GM23338 (cell line): ENCODE data around the gene A3GALT2.

Experiments
- CREB1 ChIP-seq: fragments of 250-450 bp; sonication (Bioruptor Pico); IDR thresholded peaks from 2 replicates; pipeline ENCODE4 v1.5.0; 2020; ENCODE audit warnings: low read depth, mild to moderate bottlenecking, moderate library complexity
- EZH2 ChIP-seq: fragments of 200-600 bp; sonication (generic); IDR thresholded peaks from one replicate; pipeline ENCODE4 v1.8.0; 2017; ENCODE audit warnings: antibody characterized with exemption, mild to moderate bottlenecking, low read depth; ENCODE audit not compliant: unreplicated experiment
- EZH2phosphoT487 ChIP-seq: fragments of 200-600 bp; sonication (generic); IDR thresholded peaks from one replicate; pipeline ENCODE4 v1.8.1; 2018; ENCODE audit warnings: antibody characterized with exemption; ENCODE audit not compliant: unreplicated experiment
- JUNB ChIP-seq: IDR thresholded peaks from one replicate; pipeline ENCODE4 v1.6.1; 2016; ENCODE audit warnings: antibody characterized with exemption; ENCODE audit not compliant: unreplicated experiment
- NANOG ChIP-seq: IDR thresholded peaks from 2 replicates; pipeline ENCODE4 v1.6.1; 2016; ENCODE audit warnings: antibody characterized with exemption, borderline replicate concordance
- POLR2AphosphoS5 ChIP-seq: IDR thresholded peaks from 2 replicates; pipeline ENCODE4 v1.6.1; 2016; ENCODE audit warnings: antibody characterized with exemption, low read depth
- STAT1 ChIP-seq: IDR thresholded peaks from one replicate; pipeline ENCODE4 v1.6.1; 2016; ENCODE audit warnings: antibody characterized with exemption; ENCODE audit not compliant: unreplicated experiment
- ZNF114 ChIP-seq: fragments of 250-450 bp; sonication (Bioruptor Pico); IDR thresholded peaks from 2 replicates; pipeline ENCODE4 v1.5.0; 2020; ENCODE audit warnings: mild to moderate bottlenecking, moderate library complexity
- ZNF331 ChIP-seq: fragments of 250-450 bp; sonication (Bioruptor Pico); IDR thresholded peaks from 2 replicates; pipeline ENCODE4 v1.5.0; 2020; ENCODE audit warnings: low read depth, mild to moderate bottlenecking, moderate library complexity
- TF ChIP-seq, protein P1 (sequence below), 2 experiments: fragments of 200-600 bp in 1 of 2; sonication (generic) in 1 of 2; conservative IDR thresholded peaks; 2 replicates each; pipeline versions ENCODE4 v1.5.1 to v1.6.1; 2016 to 2017; ENCODE audit warnings: antibody characterized with exemption in 2 of 2, low read depth in 2 of 2, mild to moderate bottlenecking in 2 of 2, moderate library complexity in 1 of 2
- TF ChIP-seq, protein P2 (sequence below): IDR thresholded peaks from one replicate; pipeline ENCODE4 v1.6.1; 2018; ENCODE audit warnings: antibody characterized with exemption; ENCODE audit not compliant: unreplicated experiment
- TF ChIP-seq, protein P3 (sequence below): IDR thresholded peaks from 2 replicates; pipeline ENCODE4 v1.6.1; 2016; ENCODE audit warnings: antibody characterized with exemption
- TF ChIP-seq, protein P4 (sequence below): fragments of 250-450 bp; sonication (Bioruptor Pico); IDR thresholded peaks from 2 replicates; pipeline ENCODE4 v1.5.0; 2020; ENCODE audit warnings: mild to moderate bottlenecking, moderate library complexity

DNA sequence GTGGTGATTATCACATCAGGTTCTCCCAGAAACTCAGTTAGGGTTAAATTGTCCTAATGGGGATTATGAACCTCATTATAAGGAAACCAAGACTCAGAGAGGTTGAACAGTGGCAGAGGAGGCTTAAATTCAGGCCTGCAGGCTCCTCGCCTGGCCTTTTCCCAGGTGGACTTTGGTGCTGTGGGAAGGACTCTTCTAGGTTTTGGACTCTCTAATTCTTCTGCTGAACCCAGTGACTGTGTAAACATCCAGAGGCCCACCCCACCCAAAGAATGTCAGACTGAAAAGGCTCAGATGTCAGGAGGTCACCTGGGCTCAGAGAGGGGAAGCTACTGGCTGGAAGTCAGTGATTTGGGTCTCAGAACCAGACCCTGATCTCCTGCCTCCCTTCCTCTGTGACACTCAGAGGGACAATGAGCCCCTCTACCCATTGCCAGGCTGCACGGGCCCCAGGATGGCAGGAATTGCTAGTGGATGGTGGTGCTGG lies 62.1 kb downstream of the A3GALT2 start:
- TF ChIP-seq, protein P1, sequence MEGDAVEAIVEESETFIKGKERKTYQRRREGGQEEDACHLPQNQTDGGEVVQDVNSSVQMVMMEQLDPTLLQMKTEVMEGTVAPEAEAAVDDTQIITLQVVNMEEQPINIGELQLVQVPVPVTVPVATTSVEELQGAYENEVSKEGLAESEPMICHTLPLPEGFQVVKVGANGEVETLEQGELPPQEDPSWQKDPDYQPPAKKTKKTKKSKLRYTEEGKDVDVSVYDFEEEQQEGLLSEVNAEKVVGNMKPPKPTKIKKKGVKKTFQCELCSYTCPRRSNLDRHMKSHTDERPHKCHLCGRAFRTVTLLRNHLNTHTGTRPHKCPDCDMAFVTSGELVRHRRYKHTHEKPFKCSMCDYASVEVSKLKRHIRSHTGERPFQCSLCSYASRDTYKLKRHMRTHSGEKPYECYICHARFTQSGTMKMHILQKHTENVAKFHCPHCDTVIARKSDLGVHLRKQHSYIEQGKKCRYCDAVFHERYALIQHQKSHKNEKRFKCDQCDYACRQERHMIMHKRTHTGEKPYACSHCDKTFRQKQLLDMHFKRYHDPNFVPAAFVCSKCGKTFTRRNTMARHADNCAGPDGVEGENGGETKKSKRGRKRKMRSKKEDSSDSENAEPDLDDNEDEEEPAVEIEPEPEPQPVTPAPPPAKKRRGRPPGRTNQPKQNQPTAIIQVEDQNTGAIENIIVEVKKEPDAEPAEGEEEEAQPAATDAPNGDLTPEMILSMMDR (conservative IDR thresholded peaks at IDR 0.05; ENCODE audit: low read depth in 2 of 2) = no peak
- TF ChIP-seq, protein P2, sequence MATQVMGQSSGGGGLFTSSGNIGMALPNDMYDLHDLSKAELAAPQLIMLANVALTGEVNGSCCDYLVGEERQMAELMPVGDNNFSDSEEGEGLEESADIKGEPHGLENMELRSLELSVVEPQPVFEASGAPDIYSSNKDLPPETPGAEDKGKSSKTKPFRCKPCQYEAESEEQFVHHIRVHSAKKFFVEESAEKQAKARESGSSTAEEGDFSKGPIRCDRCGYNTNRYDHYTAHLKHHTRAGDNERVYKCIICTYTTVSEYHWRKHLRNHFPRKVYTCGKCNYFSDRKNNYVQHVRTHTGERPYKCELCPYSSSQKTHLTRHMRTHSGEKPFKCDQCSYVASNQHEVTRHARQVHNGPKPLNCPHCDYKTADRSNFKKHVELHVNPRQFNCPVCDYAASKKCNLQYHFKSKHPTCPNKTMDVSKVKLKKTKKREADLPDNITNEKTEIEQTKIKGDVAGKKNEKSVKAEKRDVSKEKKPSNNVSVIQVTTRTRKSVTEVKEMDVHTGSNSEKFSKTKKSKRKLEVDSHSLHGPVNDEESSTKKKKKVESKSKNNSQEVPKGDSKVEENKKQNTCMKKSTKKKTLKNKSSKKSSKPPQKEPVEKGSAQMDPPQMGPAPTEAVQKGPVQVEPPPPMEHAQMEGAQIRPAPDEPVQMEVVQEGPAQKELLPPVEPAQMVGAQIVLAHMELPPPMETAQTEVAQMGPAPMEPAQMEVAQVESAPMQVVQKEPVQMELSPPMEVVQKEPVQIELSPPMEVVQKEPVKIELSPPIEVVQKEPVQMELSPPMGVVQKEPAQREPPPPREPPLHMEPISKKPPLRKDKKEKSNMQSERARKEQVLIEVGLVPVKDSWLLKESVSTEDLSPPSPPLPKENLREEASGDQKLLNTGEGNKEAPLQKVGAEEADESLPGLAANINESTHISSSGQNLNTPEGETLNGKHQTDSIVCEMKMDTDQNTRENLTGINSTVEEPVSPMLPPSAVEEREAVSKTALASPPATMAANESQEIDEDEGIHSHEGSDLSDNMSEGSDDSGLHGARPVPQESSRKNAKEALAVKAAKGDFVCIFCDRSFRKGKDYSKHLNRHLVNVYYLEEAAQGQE = no peak
- TF ChIP-seq JUNB (no peak), EZH2phosphoT487 (no peak), POLR2AphosphoS5 (no peak), EZH2 (no peak), STAT1 (no peak), NANOG (no peak), ZNF114 (CRISPR knock-in tag) (no peak), CREB1 (CRISPR knock-in tag) (no peak), ZNF331 (CRISPR knock-in tag) (no peak)
- TF ChIP-seq, protein P3, sequence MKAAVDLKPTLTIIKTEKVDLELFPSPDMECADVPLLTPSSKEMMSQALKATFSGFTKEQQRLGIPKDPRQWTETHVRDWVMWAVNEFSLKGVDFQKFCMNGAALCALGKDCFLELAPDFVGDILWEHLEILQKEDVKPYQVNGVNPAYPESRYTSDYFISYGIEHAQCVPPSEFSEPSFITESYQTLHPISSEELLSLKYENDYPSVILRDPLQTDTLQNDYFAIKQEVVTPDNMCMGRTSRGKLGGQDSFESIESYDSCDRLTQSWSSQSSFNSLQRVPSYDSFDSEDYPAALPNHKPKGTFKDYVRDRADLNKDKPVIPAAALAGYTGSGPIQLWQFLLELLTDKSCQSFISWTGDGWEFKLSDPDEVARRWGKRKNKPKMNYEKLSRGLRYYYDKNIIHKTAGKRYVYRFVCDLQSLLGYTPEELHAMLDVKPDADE = no peak
- TF ChIP-seq, protein P4, sequence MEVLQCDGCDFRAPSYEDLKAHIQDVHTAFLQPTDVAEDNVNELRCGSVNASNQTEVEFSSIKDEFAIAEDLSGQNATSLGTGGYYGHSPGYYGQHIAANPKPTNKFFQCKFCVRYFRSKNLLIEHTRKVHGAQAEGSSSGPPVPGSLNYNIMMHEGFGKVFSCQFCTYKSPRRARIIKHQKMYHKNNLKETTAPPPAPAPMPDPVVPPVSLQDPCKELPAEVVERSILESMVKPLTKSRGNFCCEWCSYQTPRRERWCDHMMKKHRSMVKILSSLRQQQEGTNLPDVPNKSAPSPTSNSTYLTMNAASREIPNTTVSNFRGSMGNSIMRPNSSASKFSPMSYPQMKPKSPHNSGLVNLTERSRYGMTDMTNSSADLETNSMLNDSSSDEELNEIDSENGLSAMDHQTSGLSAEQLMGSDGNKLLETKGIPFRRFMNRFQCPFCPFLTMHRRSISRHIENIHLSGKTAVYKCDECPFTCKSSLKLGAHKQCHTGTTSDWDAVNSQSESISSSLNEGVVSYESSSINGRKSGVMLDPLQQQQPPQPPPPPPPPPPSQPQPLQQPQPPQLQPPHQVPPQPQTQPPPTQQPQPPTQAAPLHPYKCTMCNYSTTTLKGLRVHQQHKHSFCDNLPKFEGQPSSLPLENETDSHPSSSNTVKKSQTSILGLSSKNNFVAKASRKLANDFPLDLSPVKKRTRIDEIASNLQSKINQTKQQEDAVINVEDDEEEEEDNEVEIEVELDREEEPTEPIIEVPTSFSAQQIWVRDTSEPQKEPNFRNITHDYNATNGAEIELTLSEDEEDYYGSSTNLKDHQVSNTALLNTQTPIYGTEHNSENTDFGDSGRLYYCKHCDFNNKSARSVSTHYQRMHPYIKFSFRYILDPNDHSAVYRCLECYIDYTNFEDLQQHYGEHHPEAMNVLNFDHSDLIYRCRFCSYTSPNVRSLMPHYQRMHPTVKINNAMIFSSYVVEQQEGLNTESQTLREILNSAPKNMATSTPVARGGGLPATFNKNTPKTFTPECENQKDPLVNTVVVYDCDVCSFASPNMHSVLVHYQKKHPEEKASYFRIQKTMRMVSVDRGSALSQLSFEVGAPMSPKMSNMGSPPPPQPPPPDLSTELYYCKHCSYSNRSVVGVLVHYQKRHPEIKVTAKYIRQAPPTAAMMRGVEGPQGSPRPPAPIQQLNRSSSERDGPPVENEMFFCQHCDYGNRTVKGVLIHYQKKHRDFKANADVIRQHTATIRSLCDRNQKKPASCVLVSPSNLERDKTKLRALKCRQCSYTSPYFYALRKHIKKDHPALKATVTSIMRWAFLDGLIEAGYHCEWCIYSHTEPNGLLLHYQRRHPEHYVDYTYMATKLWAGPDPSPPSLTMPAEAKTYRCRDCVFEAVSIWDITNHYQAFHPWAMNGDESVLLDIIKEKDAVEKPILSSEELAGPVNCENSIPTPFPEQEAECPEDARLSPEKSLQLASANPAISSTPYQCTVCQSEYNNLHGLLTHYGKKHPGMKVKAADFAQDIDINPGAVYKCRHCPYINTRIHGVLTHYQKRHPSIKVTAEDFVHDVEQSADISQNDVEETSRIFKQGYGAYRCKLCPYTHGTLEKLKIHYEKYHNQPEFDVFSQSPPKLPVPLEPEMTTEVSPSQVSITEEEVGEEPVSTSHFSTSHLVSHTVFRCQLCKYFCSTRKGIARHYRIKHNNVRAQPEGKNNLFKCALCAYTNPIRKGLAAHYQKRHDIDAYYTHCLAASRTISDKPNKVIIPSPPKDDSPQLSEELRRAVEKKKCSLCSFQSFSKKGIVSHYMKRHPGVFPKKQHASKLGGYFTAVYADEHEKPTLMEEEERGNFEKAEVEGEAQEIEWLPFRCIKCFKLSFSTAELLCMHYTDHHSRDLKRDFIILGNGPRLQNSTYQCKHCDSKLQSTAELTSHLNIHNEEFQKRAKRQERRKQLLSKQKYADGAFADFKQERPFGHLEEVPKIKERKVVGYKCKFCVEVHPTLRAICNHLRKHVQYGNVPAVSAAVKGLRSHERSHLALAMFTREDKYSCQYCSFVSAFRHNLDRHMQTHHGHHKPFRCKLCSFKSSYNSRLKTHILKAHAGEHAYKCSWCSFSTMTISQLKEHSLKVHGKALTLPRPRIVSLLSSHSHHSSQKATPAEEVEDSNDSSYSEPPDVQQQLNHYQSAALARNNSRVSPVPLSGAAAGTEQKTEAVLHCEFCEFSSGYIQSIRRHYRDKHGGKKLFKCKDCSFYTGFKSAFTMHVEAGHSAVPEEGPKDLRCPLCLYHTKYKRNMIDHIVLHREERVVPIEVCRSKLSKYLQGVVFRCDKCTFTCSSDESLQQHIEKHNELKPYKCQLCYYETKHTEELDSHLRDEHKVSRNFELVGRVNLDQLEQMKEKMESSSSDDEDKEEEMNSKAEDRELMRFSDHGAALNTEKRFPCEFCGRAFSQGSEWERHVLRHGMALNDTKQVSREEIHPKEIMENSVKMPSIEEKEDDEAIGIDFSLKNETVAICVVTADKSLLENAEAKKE (CRISPR knock-in tag) = no peak
